Fibroblast of villous mesenchyme (primary cell): ENCODE results near the gene ZNF496. TPM values are rescaled to one million over a fixed set of nuclear protein-coding genes. Genes with fewer than 3 reads are reported as not detected.
"Not testable (repeated sequence)": the region's sequence is repeated elsewhere in the genome, so short reads cannot be mapped to it uniquely, and the experiment has no call there.

Experiments
- DNase-seq: peaks from one replicate; pipeline ENCODE4 v3.0.0-alpha.2; 2010; ENCODE audit warnings: low read depth
- H3K4me3 ChIP-seq: 2 replicates; pipeline ENCODE4 v1.5.1; 2011; ENCODE audit warnings: low read depth, mild to moderate bottlenecking, low read length
- CTCF ChIP-seq: IDR thresholded peaks from 2 replicates; pipeline ENCODE4 v1.5.1; 2012; ENCODE audit warnings: low read depth, mild to moderate bottlenecking, low read length; ENCODE audit not compliant: insufficient read depth
- total RNA-seq: library from RNA; depleted of rRNA; stranded (reverse); fragments of >200 nt; gene quantifications from 2 replicates; pipeline ENCODE4 v1.2.3, GENCODE V29; 2012

ZNF496 gene
- total RNA-seq, 1 donor = 19.4 TPM

- no peak for DNase-seq
- TF ChIP-seq CTCF = no peak
- H3K4me3 ChIP-seq = no peak overlapping the region
Observed at GRCh38 chr1:247371801-247372259, 40.2 kb upstream of the ZNF496 start.

GRCh38 chr1:247370786-247371732 is 39.4 kb upstream of the ZNF496 start:
- peak; percentile 94 for DNase-seq
- H3K4me3 ChIP-seq = no peak overlapping the region
- no peak for TF ChIP-seq CTCF

GRCh38 chr1:247368490-247369145 is 37.0 kb upstream of the ZNF496 start:
- H3K4me3 ChIP-seq = no peak overlapping the region
- no peak for TF ChIP-seq CTCF

GRCh38 chr1:247367786-247368422 is 36.2 kb upstream of the ZNF496 start:
- DNase-seq = peak; percentile 94
- no peak for TF ChIP-seq CTCF
- no peak overlapping the region for H3K4me3 ChIP-seq

More at GRCh38 chr1:247368490-247369145, 37.0 kb upstream of the ZNF496 start:
- DNase-seq = no peak

- no peak overlapping the region for H3K4me3 ChIP-seq
- TF ChIP-seq CTCF = no peak
- DNase-seq = no peak
Observed at GRCh38 chr1:247366926-247367645, 35.4 kb upstream of the ZNF496 start.

- not testable (repeated sequence) for DNase-seq, H3K4me3 ChIP-seq
Observed at GRCh38 chr1:247366345-247366744, 34.7 kb upstream of the ZNF496 start.

- no peak for DNase-seq
- H3K4me3 ChIP-seq = no peak overlapping the region
- no peak for TF ChIP-seq CTCF
Observed at GRCh38 chr1:247365023-247365422, 33.4 kb upstream of the ZNF496 start.

GRCh38 chr1:247363000-247363399 is 31.3 kb upstream of the ZNF496 start:
- H3K4me3 ChIP-seq, DNase-seq: not testable (repeated sequence)
